SK-MEL-5 (cell line): ENCODE measurements around the gene ZNRF4. TPM values are rescaled to one million over a fixed set of nuclear protein-coding genes. Genes with fewer than 3 reads are reported as not detected.
A peak's percentile ranks its signal among the peaks of the same experiment; 100 is the strongest.
"Not testable (repeated sequence)": the region's sequence is repeated elsewhere in the genome, so short reads cannot be mapped to it uniquely, and the experiment has no call there.

Source experiments
- DNase-seq: peaks from one replicate; pipeline ENCODE4 v3.0.0-alpha.2; 2016; ENCODE audit warnings: low read depth, low spot score
- in situ Hi-C: cut with HindIII; loops from 2 replicates; pipeline ENCODE4 v1.10.0; 2016; ENCODE audit warnings: low sequenced_read_pairs, high pct_unique_total_duplicates, low pct_unique_long_range_greater_than_20kb
- total RNA-seq: library from RNA; depleted of rRNA; stranded (reverse); fragments of >200 nt; shearing (Covaris generic); gene quantifications from 2 replicates; pipeline ENCODE4 v1.2.3, GENCODE V29; 2014

Gene ZNRF4
- total RNA-seq, 1 experiment from 2014 or later, result not detected

- in situ Hi-C loops, result no loop called here
- DNase-seq, result peak; percentile 33
Observed at GRCh38 chr19:5436106-5436947, 18.9 kb upstream of the ZNRF4 start.

GRCh38 chr19:5436948-5437306 is 18.3 kb upstream of the ZNRF4 start:
- DNase-seq, result no peak
- in situ Hi-C loops, result no loop called here

- DNase-seq, in situ Hi-C loops: not testable (repeated sequence)
Observed at GRCh38 chr19:5438756-5439155, 16.5 kb upstream of the ZNRF4 start.

- in situ Hi-C loops, result no loop called here
- DNase-seq, result no peak
Observed at GRCh38 chr19:5439452-5439851, 15.8 kb upstream of the ZNRF4 start.

- DNase-seq, result no peak
- in situ Hi-C loops, result no loop called here
Observed at GRCh38 chr19:5440299-5440698, 14.9 kb upstream of the ZNRF4 start.

- in situ Hi-C loops, result no loop called here
Observed at GRCh38 chr19:5443723-5444122, 11.5 kb upstream of the ZNRF4 start.

GRCh38 chr19:5444431-5444830 is 10.8 kb upstream of the ZNRF4 start:
- no peak for DNase-seq
- in situ Hi-C loops, result no loop called here

More at GRCh38 chr19:5443723-5444122, 11.5 kb upstream of the ZNRF4 start:
- DNase-seq, result no peak

- in situ Hi-C loops, result no loop called here
- DNase-seq, result no peak
Observed at GRCh38 chr19:5445071-5445470, 10.1 kb upstream of the ZNRF4 start.

- in situ Hi-C loops, result no loop called here
- DNase-seq, result no peak
Observed at GRCh38 chr19:5445561-5446055, 9.6 kb upstream of the ZNRF4 start.

- in situ Hi-C loops, result no loop called here
- DNase-seq, result peak; percentile 7
Observed at GRCh38 chr19:5447700-5448311, 7.4 kb upstream of the ZNRF4 start.

- in situ Hi-C loops, result no loop called here
- DNase-seq, result no peak
Observed at GRCh38 chr19:5448374-5448773, 6.8 kb upstream of the ZNRF4 start.

GRCh38 chr19:5450482-5451126 is 4.6 kb upstream of the ZNRF4 start:
- DNase-seq, result no peak
- in situ Hi-C loops, result no loop called here

- DNase-seq, result no peak
- in situ Hi-C loops, result no loop called here
Observed at GRCh38 chr19:5451494-5451893, 3.7 kb upstream of the ZNRF4 start.

GRCh38 chr19:5452594-5453565 is 2.3 kb upstream of the ZNRF4 start:
- DNase-seq, result peak; percentile 61
- in situ Hi-C loops, result no loop called here

- no peak for DNase-seq
- in situ Hi-C loops, result no loop called here
Observed at GRCh38 chr19:5454743-5455142, 474 bp upstream of the ZNRF4 start.

- DNase-seq, result no peak
- in situ Hi-C loops, result no loop called here
Observed at GRCh38 chr19:5456130-5456840, 1.1 kb downstream of the ZNRF4 start.

- in situ Hi-C loops, result no loop called here
- no peak for DNase-seq
Observed at GRCh38 chr19:5456841-5457200, 1.6 kb downstream of the ZNRF4 start.
